ENCODE results near the gene UBL3. TPM values are rescaled to one million over a fixed set of nuclear protein-coding genes. Genes with fewer than 3 reads are reported as not detected.

UBL3 gene
- total RNA-seq, 3 donors from 2014 or later = 40.4 to 58.1 (median 43.6) TPM

- intact Hi-C loops (cut with DNase I, micrococcal nuclease) = no loop called here
- no peaks in the 10 kb centered on the region for H3K9me3 ChIP-seq
- DNase-seq (no peak), ATAC-seq (no peak)
- no peak for TF ChIP-seq CTCF (IDR thresholded peaks at IDR 0.05)
- no peaks in the 10 kb centered on the region for H3K4me1 ChIP-seq (ENCODE audit: low read depth)
- H3K4me3 ChIP-seq = no peak overlapping the region
- H3K36me3 ChIP-seq (ENCODE audit: low read depth) = no peaks in the 10 kb centered on the region
Observed at GRCh38 chr13:29852472-29853054, 2.1 kb upstream of the UBL3 start.

- DNase-seq (peak; percentile 65 to 82 (median 78)), ATAC-seq (peak; percentile 50)
- TF ChIP-seq CTCF (IDR thresholded peaks at IDR 0.05) = no peak
- H3K4me1 ChIP-seq (ENCODE audit: low read depth) = peaks cover 16% of the 10 kb centered on the region
- H3K9me3 ChIP-seq = no peaks in the 10 kb centered on the region
- intact Hi-C loops (cut with DNase I, micrococcal nuclease) = loop anchor here (5.0 to 10.0 kb wide), 3 partner anchors 73 to 263 kb away; no protein-coding TSS in a partner anchor
- H3K4me3 ChIP-seq = peak overlapping the region; percentile 90
- H3K36me3 ChIP-seq (ENCODE audit: low read depth) = no peaks in the 10 kb centered on the region
Observed at GRCh38 chr13:29849731-29850212, 645 bp downstream of the UBL3 start.

GRCh38 chr13:29849071-29849631 lies 1.3 kb downstream of the UBL3 start:
- DNase-seq (peak in 2 of 3 donors; percentile 43 to 53), ATAC-seq (peak; percentile 0)
- intact Hi-C loops (cut with DNase I, micrococcal nuclease) = loop anchor here (5.0 to 10.0 kb wide), 3 partner anchors 73 to 263 kb away; no protein-coding TSS in a partner anchor

GRCh38 chr13:29847501-29847983 lies 2.9 kb downstream of the UBL3 start:
- DNase-seq (peak in 1 of 3 donors; percentile 46), ATAC-seq (no peak)
- Histone ChIP-seq H3K36me3 (ENCODE audit: low read depth) (no peaks in the 10 kb centered on the region), H3K9me3 (no peaks in the 10 kb centered on the region), H3K4me3 (no peak overlapping the region), H3K4me1 (ENCODE audit: low read depth) (peaks cover 17% of the 10 kb centered on the region)
- TF ChIP-seq CTCF (IDR thresholded peaks at IDR 0.05) = no peak
- intact Hi-C loops (cut with DNase I, micrococcal nuclease) = loop anchor here (5.0 to 10.0 kb wide), 3 partner anchors 73 to 265 kb away; no protein-coding TSS in a partner anchor

More at GRCh38 chr13:29849071-29849631, 1.3 kb downstream of the UBL3 start:
- Histone ChIP-seq H3K9me3 (no peaks in the 10 kb centered on the region), H3K36me3 (ENCODE audit: low read depth) (no peaks in the 10 kb centered on the region), H3K4me1 (ENCODE audit: low read depth) (peaks cover 16% of the 10 kb centered on the region), H3K4me3 (peak overlapping the region; percentile 90)
- TF ChIP-seq CTCF (IDR thresholded peaks at IDR 0.05) = no peak

GRCh38 chr13:29846475-29847256 lies 3.8 kb downstream of the UBL3 start:
- no peak for ATAC-seq
- intact Hi-C loops (cut with DNase I, micrococcal nuclease) = loop anchor here (5.0 to 10.0 kb wide), 3 partner anchors 72 to 266 kb away; no protein-coding TSS in a partner anchor
- peaks cover 22% of the 10 kb centered on the region for H3K4me1 ChIP-seq (ENCODE audit: low read depth)
- TF ChIP-seq CTCF (IDR thresholded peaks at IDR 0.05) = no peak
- no peaks in the 10 kb centered on the region for H3K9me3 ChIP-seq
- no peak for DNase-seq
- H3K36me3 ChIP-seq (ENCODE audit: low read depth) = no peaks in the 10 kb centered on the region
- H3K4me3 ChIP-seq = no peak overlapping the region

Data from mucosa of descending colon (tissue), 3 donors.